HG03108 (cell line): ENCODE measurements around the gene BAD.

Source experiments
- ATAC-seq: cut with Tn5 transposase; IDR thresholded peaks from one replicate; pipeline ENCODE4 v1.9.1; 2021; ENCODE audit warnings: moderate library complexity; ENCODE audit not compliant: unreplicated experiment

Gene BAD

GRCh38 chr11:64232967-64233315 lies 51.5 kb downstream of the BAD start:
- no peak for ATAC-seq

- no peak for ATAC-seq
These were observed 52.1 kb downstream of the BAD start for GRCh38 chr11:64232182-64232966.

- no peak for ATAC-seq
These were observed 52.9 kb downstream of the BAD start for GRCh38 chr11:64231546-64231945.

GRCh38 chr11:64230985-64231365 lies 53.5 kb downstream of the BAD start:
- ATAC-seq, result no peak

GRCh38 chr11:64230171-64230984 lies 54.1 kb downstream of the BAD start, which contains the start of gene DNAJC4:
DNAJC4 (plus strand) TSS chr11:64230548; CDS start chr11:64230855, 307 bp downstream.
- peak; percentile 34 for ATAC-seq

- no peak for ATAC-seq
These were observed 54.7 kb downstream of the BAD start for GRCh38 chr11:64229744-64230170.

- no peak for ATAC-seq
These were observed 55.2 kb downstream of the BAD start for GRCh38 chr11:64229090-64229743.

- ATAC-seq, result no peak
These were observed 57.0 kb downstream of the BAD start for GRCh38 chr11:64227405-64227956.

GRCh38 chr11:64226507-64227051 lies 57.9 kb downstream of the BAD start:
- peak; percentile 26 for ATAC-seq

- peak; percentile 38 for ATAC-seq
These were observed 58.6 kb downstream of the BAD start, which contains the start of the genes NUDT22 and TRPT1 for GRCh38 chr11:64225608-64226506. NUDT22 (plus strand) TSS chr11:64226274; CDS start chr11:64226653, 379 bp downstream. TRPT1 (minus strand) TSS chr11:64226186; CDS start chr11:64225860, 326 bp downstream.

GRCh38 chr11:64224891-64225607 lies 59.4 kb downstream of the BAD start:
- no peak for ATAC-seq

GRCh38 chr11:64224151-64224890 lies 60.1 kb downstream of the BAD start:
- no peak for ATAC-seq

- no peak for ATAC-seq
These were observed 61.3 kb downstream of the BAD start for GRCh38 chr11:64223001-64223651.

GRCh38 chr11:64222651-64223000 lies 61.8 kb downstream of the BAD start:
- no peak for ATAC-seq

GRCh38 chr11:64220798-64221197 lies 63.7 kb downstream of the BAD start:
- no peak for ATAC-seq

- ATAC-seq, result no peak
These were observed 64.2 kb downstream of the BAD start for GRCh38 chr11:64220271-64220670.
